Measurements from ENCODE around the gene SCAMP4. TPM values are rescaled to one million over a fixed set of nuclear protein-coding genes. Genes with fewer than 3 reads are reported as not detected.
"Not testable (repeated sequence)": the region's sequence is repeated elsewhere in the genome, so short reads cannot be mapped to it uniquely, and the experiment has no call there.

SCAMP4 gene
- total RNA-seq, 1 donor from 2014 or later = 26.6 TPM

DNA sequence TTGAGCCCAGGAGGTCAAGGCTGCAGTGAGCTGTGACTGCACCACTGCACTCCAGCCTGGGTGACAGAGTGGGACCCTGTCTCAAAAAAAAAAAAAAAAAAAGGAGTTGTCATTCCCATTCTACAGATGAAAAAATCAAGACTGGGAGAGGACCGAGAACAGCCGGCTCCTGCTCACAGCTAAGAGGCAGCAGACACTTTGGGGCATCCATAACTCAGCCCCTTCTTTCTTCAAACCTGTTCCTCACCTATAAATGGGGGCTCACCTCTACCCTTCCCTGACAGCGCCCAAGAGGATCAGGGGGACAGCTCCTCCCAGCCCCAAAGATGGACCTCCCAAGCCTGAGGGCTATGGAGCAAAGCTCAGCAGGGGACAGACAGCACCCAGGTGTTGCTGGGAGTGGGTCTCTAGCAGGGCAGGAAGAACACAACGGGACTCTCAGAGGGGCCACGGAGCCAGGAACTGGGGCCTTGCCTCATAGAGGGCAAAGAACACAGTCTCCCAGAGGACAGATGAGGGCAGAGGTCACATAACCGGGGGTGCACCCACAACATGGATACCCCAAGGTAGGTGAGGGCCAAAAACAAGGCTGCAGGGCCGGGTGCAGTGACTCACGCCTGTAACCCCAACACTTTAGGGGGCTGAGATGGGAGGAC lies 38.4 kb upstream of the SCAMP4 start:
- no peak for DNase-seq (ENCODE audit: low read depth in 2 of 2)

- DNase-seq (ENCODE audit: low read depth in 2 of 2) = no peak
Measured at GRCh38 chr19:1867349-1867724, 37.9 kb upstream of the SCAMP4 start.

DNA sequence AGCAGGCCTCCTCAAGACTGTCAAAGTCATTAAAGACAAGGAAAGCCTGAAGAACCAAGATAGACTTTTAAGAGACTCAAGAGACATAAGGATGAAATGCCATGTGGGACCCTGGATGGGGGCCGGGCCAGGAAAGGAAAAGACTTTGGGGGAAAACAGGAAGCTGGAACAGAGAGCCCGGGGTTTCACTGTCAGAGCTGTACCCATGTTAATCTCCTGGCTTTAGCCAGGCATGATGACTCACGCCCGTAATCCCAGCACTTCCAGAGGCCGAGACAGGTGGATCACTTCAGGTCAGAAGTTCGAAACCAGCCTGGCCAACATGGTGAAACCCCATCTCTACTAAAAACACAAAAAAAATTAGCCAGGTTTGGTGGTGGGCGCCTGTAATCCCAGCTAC lies 36.2 kb upstream of the SCAMP4 start:
- DNase-seq (ENCODE audit: low read depth in 2 of 2) = peak in 1 of 2 donors; percentile 44

DNA sequence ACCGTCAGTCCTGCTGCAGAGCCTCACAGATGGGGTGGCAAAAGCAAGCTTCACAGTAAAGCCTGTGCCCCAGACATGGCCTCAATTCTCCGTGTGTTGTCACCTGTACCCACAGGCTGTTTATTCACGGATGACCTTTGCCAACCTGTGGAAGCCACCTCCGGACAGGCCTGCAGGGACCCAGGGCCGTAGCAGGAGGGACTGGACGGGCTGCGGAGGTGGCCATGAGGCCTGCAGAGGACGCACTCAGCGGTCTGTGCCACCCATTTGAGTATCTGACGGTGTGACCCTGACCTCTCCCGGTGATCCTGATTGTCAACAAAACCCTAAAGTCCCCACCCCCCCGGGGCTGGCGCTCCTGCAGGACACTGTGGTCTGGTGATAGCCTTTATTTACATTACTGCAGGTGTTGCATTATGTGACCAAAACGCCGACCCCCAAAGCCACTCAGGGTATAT lies 34.0 kb upstream of the SCAMP4 start:
- DNase-seq (ENCODE audit: low read depth in 2 of 2) = no peak

GRCh38 chr19:1871630-1872029 lies 33.6 kb upstream of the SCAMP4 start:
- no peak for DNase-seq (ENCODE audit: low read depth in 2 of 2)

DNA sequence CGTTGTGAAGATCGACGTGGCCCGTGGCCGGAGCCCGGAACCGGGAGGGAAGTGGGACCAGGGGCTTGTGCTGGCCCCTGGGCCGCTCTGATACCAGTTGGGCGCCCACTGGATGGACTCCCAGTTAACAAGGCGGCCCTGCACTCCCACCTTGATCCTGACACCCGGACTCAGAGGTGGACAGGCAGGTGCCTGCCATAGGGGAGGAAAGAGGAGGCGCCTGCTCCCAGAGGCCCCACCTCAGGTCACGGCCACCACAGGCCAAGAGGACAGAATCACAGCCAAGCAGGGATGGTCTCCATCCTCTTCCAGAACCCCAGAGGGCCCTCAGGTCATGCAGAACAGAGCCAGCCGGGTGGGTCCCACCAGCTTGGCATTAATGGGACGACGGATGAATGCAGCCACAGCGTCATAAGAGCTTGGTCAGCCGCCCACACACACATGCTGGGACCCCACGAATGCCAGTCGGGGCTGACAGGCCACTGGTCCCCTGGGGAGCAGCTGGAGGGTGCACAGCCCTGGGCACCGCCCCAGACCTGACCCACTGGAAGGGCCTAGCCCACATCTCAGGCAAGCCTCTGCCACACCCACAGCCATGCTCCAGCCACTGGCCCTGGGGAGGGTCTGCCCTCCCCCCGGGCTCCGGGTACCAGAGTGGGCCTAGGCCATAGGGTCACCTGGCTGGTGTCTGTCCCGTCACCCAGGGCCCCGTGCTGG lies 32.2 kb upstream of the SCAMP4 start:
- no peak for DNase-seq (ENCODE audit: low read depth in 2 of 2)

DNA sequence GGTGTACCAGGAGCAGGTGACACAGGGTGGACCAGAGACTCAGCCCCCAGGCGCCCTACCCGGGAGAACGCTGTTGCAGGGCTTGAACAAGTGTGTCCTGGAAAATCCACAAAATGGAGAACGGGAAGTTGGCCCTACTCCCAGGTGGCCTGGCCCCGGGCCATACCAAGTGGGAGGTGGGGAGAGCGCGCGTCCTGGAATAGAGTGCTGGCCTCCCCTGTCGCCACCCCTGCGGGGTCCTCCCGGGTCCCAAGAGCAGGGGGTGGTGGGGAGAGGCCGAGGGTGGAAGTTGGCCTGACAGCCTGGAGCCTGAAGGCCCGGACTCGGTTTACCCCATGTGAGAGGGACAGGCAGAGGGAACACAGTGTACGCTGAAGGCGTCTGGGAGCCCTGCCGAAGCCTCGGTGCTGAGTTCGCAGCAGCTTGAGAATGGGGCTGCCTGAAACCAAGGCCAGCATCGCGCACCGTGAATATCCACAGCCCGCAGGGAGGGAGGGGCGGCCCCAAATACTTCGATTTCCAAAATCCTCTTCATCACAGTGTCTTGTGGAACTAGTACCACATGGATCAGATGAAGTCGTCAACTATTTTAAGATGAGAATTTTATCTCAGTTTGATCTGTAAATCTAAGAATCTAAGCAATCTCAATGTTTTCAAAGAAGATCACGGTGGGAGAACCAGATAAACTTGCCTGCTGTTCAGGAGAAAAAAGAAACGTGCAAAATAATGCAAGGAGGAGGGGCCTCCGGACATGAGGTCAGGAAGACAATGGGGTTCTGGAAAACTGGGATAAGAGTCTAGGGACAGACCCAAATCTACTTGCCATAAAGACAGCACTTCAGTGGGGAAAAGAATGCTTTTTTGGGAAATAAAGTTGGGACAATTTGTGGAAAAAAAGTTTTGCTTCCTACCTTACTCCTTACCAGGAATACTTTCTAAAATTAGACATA lies 31.4 kb upstream of the SCAMP4 start:
- peak; percentile 65 to 88 for DNase-seq (ENCODE audit: low read depth in 2 of 2)

- DNase-seq (ENCODE audit: low read depth in 2 of 2) = peak in 1 of 2 donors; percentile 56
Measured at GRCh38 chr19:1874554-1875185, 30.5 kb upstream of the SCAMP4 start.

- not testable (repeated sequence) for DNase-seq (ENCODE audit: low read depth in 2 of 2)
Measured at GRCh38 chr19:1875265-1875645, 29.9 kb upstream of the SCAMP4 start.

DNA sequence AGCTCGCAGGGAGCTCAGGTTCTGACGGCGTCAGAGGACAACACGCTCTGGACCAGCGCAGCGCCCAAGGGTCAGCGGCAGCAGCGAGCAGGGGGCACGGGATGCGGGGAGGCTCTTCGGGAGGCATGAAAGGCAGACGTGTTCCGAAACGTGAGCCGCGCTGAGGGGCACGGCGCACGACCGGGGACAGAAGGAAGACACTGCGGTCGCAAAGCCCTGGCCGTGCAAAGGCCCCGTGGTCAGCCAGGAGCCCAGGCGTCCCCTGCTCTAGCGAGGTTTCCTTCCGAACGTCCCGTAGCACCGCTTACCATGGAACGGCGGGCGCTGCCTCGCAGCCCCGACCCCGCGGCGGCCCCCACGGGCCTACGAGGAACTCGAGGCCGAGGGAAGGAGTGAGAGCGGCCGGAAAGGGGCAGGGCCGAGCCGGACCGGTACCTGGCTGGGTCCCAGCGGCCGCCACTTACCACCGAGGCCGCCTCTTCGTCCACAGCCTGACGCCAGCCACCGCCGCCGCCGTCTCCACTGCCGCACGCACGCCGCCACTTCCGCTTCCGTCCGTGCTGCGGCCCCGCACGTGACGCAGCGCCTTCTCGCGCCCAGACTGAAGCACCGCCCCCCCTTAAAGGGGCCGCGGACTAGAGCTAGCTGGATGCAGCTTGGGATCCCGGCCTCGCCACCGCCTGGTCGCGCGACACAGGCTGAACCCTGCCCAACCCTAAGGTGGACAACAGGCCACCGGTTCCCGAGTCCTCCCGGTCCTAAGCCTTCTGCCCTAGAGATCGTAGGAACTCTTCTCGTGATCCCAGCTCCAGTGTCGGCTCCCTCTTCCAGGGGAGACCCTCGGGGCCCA lies 29.3 kb upstream of the SCAMP4 start:
- DNase-seq (ENCODE audit: low read depth in 2 of 2) = peak; percentile 93 to 95

- not testable (repeated sequence) for DNase-seq (ENCODE audit: low read depth in 2 of 2)
Measured at GRCh38 chr19:1876496-1877279, 28.5 kb upstream of the SCAMP4 start.

- DNase-seq (ENCODE audit: low read depth in 2 of 2) = not testable (repeated sequence)
Measured at GRCh38 chr19:1877280-1877660, 27.9 kb upstream of the SCAMP4 start.

DNA sequence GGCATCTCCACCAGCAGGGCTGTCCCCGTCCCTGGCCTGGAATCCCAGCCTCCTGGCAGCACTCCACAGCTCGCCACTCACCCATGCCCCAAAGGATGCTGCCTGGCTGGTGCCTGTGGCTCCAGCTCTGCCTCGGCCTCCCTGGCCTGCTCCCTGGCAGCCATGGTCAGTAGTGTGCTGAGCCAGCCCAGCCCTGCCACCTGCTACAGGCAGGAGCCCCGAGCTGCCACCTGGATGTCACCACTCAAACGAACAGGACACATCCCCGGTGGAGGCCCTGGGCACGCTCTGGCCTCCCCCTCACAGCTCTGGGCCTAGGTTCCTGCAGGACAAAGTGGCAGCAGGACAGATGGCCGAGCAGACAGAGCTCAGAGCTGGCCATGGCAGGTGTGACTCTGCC lies 26.6 kb upstream of the SCAMP4 start:
- DNase-seq (ENCODE audit: low read depth in 2 of 2) = not testable (repeated sequence)

GRCh38 chr19:1879982-1880381 lies 25.2 kb upstream of the SCAMP4 start:
- not testable (repeated sequence) for DNase-seq (ENCODE audit: low read depth in 2 of 2)

- no peak for DNase-seq (ENCODE audit: low read depth in 2 of 2)
Measured at GRCh38 chr19:1880611-1881392, 24.4 kb upstream of the SCAMP4 start.

- not testable (repeated sequence) for DNase-seq (ENCODE audit: low read depth in 2 of 2)
Measured at GRCh38 chr19:1881393-1882088, 23.7 kb upstream of the SCAMP4 start.

DNA sequence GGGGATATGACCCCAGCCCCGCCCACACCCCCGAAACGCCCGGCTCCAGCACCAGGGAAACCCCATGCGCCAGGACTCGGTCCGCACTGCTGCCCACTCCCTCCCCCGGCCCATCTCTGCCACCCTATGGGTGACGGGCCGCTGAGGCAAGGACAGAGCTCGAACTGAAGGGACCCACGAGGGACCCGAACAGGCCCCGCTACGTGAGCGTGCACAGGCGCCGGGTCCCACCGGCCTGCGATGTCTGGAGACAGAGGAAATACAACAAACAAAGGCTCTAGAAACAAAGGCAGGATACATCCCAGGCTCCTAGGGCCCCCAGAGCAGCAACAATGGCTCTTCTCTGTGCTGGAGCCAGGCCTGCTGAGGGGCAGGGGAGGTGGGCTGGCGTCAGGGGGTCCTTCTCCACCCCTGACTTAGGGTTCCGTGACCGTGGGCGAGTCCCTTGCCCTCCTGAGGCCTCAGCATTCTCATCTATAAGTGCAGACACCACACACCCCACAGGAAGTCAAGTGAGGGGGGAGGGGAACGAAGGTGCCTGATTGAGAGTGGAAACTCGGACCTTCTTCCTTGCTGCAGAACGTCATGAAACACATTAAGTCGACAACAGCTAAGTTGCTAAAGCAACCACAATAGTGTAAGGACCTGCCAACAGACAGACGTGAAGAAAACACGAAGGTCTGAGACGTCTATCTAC lies 23.0 kb upstream of the SCAMP4 start:
- peak in 1 of 2 donors; percentile 68 for DNase-seq (ENCODE audit: low read depth in 2 of 2)

Data from lung microvascular endothelial cell (primary cell).